Activated CD4-positive, alpha-beta T cell treated with anti-CD3 and anti-CD28 coated beads for 36 hours (primary cell): ENCODE measurements around the gene EDN3. TPM values are rescaled to one million over a fixed set of nuclear protein-coding genes. Genes with fewer than 3 reads are reported as not detected.
A peak's percentile ranks its signal among the peaks of the same experiment; 100 is the strongest.

Experiments used
- ATAC-seq: fragments of 200-7000 bp; cut with Tn5 transposase; one replicate; pipeline ENCODE4 v1.10.0; 2021; ENCODE audit warnings: mild to moderate bottlenecking, moderate library complexity
- CTCF ChIA-PET: fragments of 350-600 bp; sonication (Branson Sonifier 250); formaldehyde crosslinking; loops from one replicate; lab custom pipeline; 2021; ENCODE audit warnings: antibody characterized with exemption; lab: Charles Lee
- POLR2A ChIA-PET: fragments of 350-600 bp; sonication (Branson Sonifier 250); formaldehyde crosslinking; loops from one replicate; lab custom pipeline; 2021; ENCODE audit warnings: antibody characterized with exemption, inconsistent platforms; lab: Charles Lee
- DNase-seq: peaks from one replicate; pipeline ENCODE4 v3.0.0-alpha.2; 2020
- H3K27ac Mint-ChIP-seq: one replicate; pipeline ENCODE4 v1.8.0; 2021; ENCODE audit warnings: mixed read lengths
- H3K27me3 Mint-ChIP-seq: one replicate; pipeline ENCODE4 v1.8.0; 2021; ENCODE audit warnings: mixed read lengths
- H3K36me3 Mint-ChIP-seq: one replicate; pipeline ENCODE4 v1.8.0; 2021; ENCODE audit warnings: low read depth, mixed read lengths
- H3K4me1 Mint-ChIP-seq: one replicate; pipeline ENCODE4 v1.8.0; 2021; ENCODE audit warnings: mixed read lengths
- H3K4me3 Mint-ChIP-seq: one replicate; pipeline ENCODE4 v1.8.0; 2021; ENCODE audit warnings: mild to moderate bottlenecking, moderate library complexity, mixed read lengths
- H3K9me3 Mint-ChIP-seq: one replicate; pipeline ENCODE4 v1.8.0; 2021; ENCODE audit warnings: low read depth, mixed read lengths
- intact Hi-C, 2 experiments: fragments of 100-400 bp; cut with DNase I in 1 of 2; cut with micrococcal nuclease in 1 of 2; formaldehyde crosslinking; loops; one replicate each; pipeline versions ENCODE4 v1.14.2 to v1.15.1; 2022 to 2024; cut with DNase I, micrococcal nuclease
- total RNA-seq, 2 experiments: library from RNA; stranded (reverse); gene quantifications; one replicate each; pipeline ENCODE4 v1.2.3, GENCODE V29; 2021

EDN3 gene
- total RNA-seq, 2 experiments from 2014 or later = 0.11 TPM; not detected in 1

- Mint-ChIP-seq H3K9me3 (no peaks in the 10 kb centered on the region), H3K4me3 (no peak overlapping the region), H3K4me1 (peaks cover 30% of the 10 kb centered on the region), H3K27ac (no peak overlapping the region), H3K36me3 (no peaks in the 10 kb centered on the region), H3K27me3 (no peaks in the 10 kb centered on the region)
- ATAC-seq = no peak
- POLR2A ChIA-PET = no interaction called here
- intact Hi-C loops = no loop called here
- CTCF ChIA-PET = no interaction called here
- no peak for DNase-seq
Observed at GRCh38 chr20:59273739-59274357, 26.6 kb upstream of the EDN3 start.

GRCh38 chr20:59276938-59277337 is 23.5 kb upstream of the EDN3 start:
- intact Hi-C loops = no loop called here
- no peak overlapping the region for H3K27ac Mint-ChIP-seq
- H3K27me3 Mint-ChIP-seq = no peaks in the 10 kb centered on the region
- peaks cover 17% of the 10 kb centered on the region for H3K4me1 Mint-ChIP-seq
- H3K4me3 Mint-ChIP-seq = no peak overlapping the region
- ChIA-PET POLR2A (no interaction called here), CTCF (interaction anchor here (0.9 kb wide), 1 partner anchor 407 kb away, joined by 3 read pairs; no protein-coding TSS in a partner anchor)
- no peaks in the 10 kb centered on the region for H3K9me3 Mint-ChIP-seq
- no peak for DNase-seq
- no peak for ATAC-seq
- no peaks in the 10 kb centered on the region for H3K36me3 Mint-ChIP-seq

GRCh38 chr20:59284470-59284869 is 15.9 kb upstream of the EDN3 start:
- ChIA-PET POLR2A (no interaction called here), CTCF (interaction anchor here (0.6 kb wide), 1 partner anchor 1751 kb away, joined by 3 read pairs; no protein-coding TSS in a partner anchor)
- Mint-ChIP-seq H3K27me3 (no peaks in the 10 kb centered on the region), H3K4me3 (no peak overlapping the region), H3K9me3 (no peaks in the 10 kb centered on the region), H3K4me1 (no peaks in the 10 kb centered on the region), H3K27ac (no peak overlapping the region), H3K36me3 (no peaks in the 10 kb centered on the region)
- ATAC-seq (no peak), DNase-seq (no peak)
- intact Hi-C loops = loop anchor here in 1 of 2 experiments (10.0 kb wide), 1 partner anchor 60 kb away; no protein-coding TSS in a partner anchor

- DNase-seq (no peak), ATAC-seq (no peak)
- intact Hi-C loops = loop anchor here in 1 of 2 experiments (10.0 kb wide), 1 partner anchor 55 kb away; no protein-coding TSS in a partner anchor
- no peaks in the 10 kb centered on the region for H3K36me3 Mint-ChIP-seq
- no peaks in the 10 kb centered on the region for H3K4me1 Mint-ChIP-seq
- no peaks in the 10 kb centered on the region for H3K9me3 Mint-ChIP-seq
- CTCF ChIA-PET = interaction anchor here (1.2 kb wide), 1 partner anchor 74 kb away, joined by 3 read pairs; no protein-coding TSS in a partner anchor
- no peak overlapping the region for H3K4me3 Mint-ChIP-seq
- no peak overlapping the region for H3K27ac Mint-ChIP-seq
- POLR2A ChIA-PET = no interaction called here
- no peaks in the 10 kb centered on the region for H3K27me3 Mint-ChIP-seq
Observed at GRCh38 chr20:59289994-59290393, 10.4 kb upstream of the EDN3 start.

- Mint-ChIP-seq H3K4me1 (no peaks in the 10 kb centered on the region), H3K4me3 (no peak overlapping the region), H3K27ac (no peak overlapping the region), H3K27me3 (peaks cover 5% of the 10 kb centered on the region), H3K36me3 (no peaks in the 10 kb centered on the region), H3K9me3 (no peaks in the 10 kb centered on the region)
- intact Hi-C loops = no loop called here
- ATAC-seq (no peak), DNase-seq (no peak)
- POLR2A ChIA-PET = no interaction called here
- CTCF ChIA-PET = no interaction called here
Observed at GRCh38 chr20:59291740-59292383, 8.5 kb upstream of the EDN3 start.

- intact Hi-C loops = no loop called here
- H3K27ac Mint-ChIP-seq = no peak overlapping the region
- H3K4me1 Mint-ChIP-seq = no peaks in the 10 kb centered on the region
- peaks cover 20% of the 10 kb centered on the region for H3K27me3 Mint-ChIP-seq
- DNase-seq = no peak
- ChIA-PET CTCF (no interaction called here), POLR2A (no interaction called here)
- ATAC-seq = no peak
- no peak overlapping the region for H3K4me3 Mint-ChIP-seq
- no peaks in the 10 kb centered on the region for H3K9me3 Mint-ChIP-seq
- no peaks in the 10 kb centered on the region for H3K36me3 Mint-ChIP-seq
Observed at GRCh38 chr20:59295531-59295930, 4.9 kb upstream of the EDN3 start.

GRCh38 chr20:59297686-59298085 is 2.7 kb upstream of the EDN3 start:
- Mint-ChIP-seq H3K27ac (no peak overlapping the region), H3K4me1 (no peaks in the 10 kb centered on the region), H3K27me3 (peaks cover 31% of the 10 kb centered on the region), H3K9me3 (no peaks in the 10 kb centered on the region), H3K4me3 (no peak overlapping the region), H3K36me3 (no peaks in the 10 kb centered on the region)
- CTCF ChIA-PET = no interaction called here
- DNase-seq = no peak
- POLR2A ChIA-PET = no interaction called here
- ATAC-seq = no peak
- intact Hi-C loops = no loop called here

- Mint-ChIP-seq H3K27me3 (peaks cover 40% of the 10 kb centered on the region), H3K9me3 (no peaks in the 10 kb centered on the region), H3K4me1 (peaks cover 6% of the 10 kb centered on the region), H3K36me3 (no peaks in the 10 kb centered on the region), H3K27ac (no peak overlapping the region), H3K4me3 (no peak overlapping the region)
- POLR2A ChIA-PET = no interaction called here
- CTCF ChIA-PET = interaction anchor here (1.1 kb wide), 1 partner anchor 18 kb away, joined by 3 read pairs; no protein-coding TSS in a partner anchor
- ATAC-seq = no peak
- intact Hi-C loops = no loop called here
- no peak for DNase-seq
Observed at GRCh38 chr20:59299945-59300332, 472 bp upstream of the EDN3 start.

GRCh38 chr20:59301343-59302007 is 1.1 kb downstream of the EDN3 start:
- ChIA-PET CTCF (no interaction called here), POLR2A (interaction anchor here (0.6 kb wide), 1 partner anchor 466 kb away, joined by 3 read pairs; no protein-coding TSS in a partner anchor)
- no peaks in the 10 kb centered on the region for H3K9me3 Mint-ChIP-seq
- H3K27ac Mint-ChIP-seq = no peak overlapping the region
- H3K4me1 Mint-ChIP-seq = peaks cover 6% of the 10 kb centered on the region
- no peaks in the 10 kb centered on the region for H3K36me3 Mint-ChIP-seq
- intact Hi-C loops = no loop called here
- no peak overlapping the region for H3K4me3 Mint-ChIP-seq
- peaks cover 37% of the 10 kb centered on the region for H3K27me3 Mint-ChIP-seq
- no peak for ATAC-seq
- DNase-seq = no peak

- no peak overlapping the region for H3K27ac Mint-ChIP-seq
- ChIA-PET CTCF (interaction anchor here (0.6 kb wide), 1 partner anchor 14 kb away, joined by 3 read pairs; no protein-coding TSS in a partner anchor), POLR2A (no interaction called here)
- DNase-seq (no peak), ATAC-seq (no peak)
- H3K4me1 Mint-ChIP-seq = peaks cover 6% of the 10 kb centered on the region
- no peaks in the 10 kb centered on the region for H3K36me3 Mint-ChIP-seq
- intact Hi-C loops = no loop called here
- no peak overlapping the region for H3K4me3 Mint-ChIP-seq
- no peaks in the 10 kb centered on the region for H3K9me3 Mint-ChIP-seq
- peaks cover 18% of the 10 kb centered on the region for H3K27me3 Mint-ChIP-seq
Observed at GRCh38 chr20:59305908-59306655, 5.7 kb downstream of the EDN3 start.

GRCh38 chr20:59307270-59307669 is 6.9 kb downstream of the EDN3 start:
- Mint-ChIP-seq H3K4me1 (peaks cover 6% of the 10 kb centered on the region), H3K27ac (no peak overlapping the region), H3K9me3 (no peaks in the 10 kb centered on the region), H3K27me3 (peaks cover 12% of the 10 kb centered on the region), H3K36me3 (no peaks in the 10 kb centered on the region), H3K4me3 (no peak overlapping the region)
- POLR2A ChIA-PET = interaction anchor here (0.6 kb wide), 1 partner anchor 97 kb away, joined by 3 read pairs; no protein-coding TSS in a partner anchor
- no peak for DNase-seq
- CTCF ChIA-PET = interaction anchor here (1.1 kb wide), 1 partner anchor 84 kb away, joined by 3 read pairs; no protein-coding TSS in a partner anchor
- intact Hi-C loops = no loop called here
- peak; percentile 16 for ATAC-seq
